CD8-positive, alpha-beta memory T cell (primary cell): ENCODE measurements around the gene ALPK3. TPM values are rescaled to one million over a fixed set of nuclear protein-coding genes. Genes with fewer than 3 reads are reported as not detected.

Source experiments
- CTCF ChIA-PET: fragments of 350-600 bp; sonication (Branson Sonifier 250); formaldehyde crosslinking; loops from one replicate; lab custom pipeline; 2021; ENCODE audit warnings: antibody characterized with exemption; lab: Charles Lee
- POLR2A ChIA-PET: fragments of 350-600 bp; sonication (Branson Sonifier 250); formaldehyde crosslinking; loops from one replicate; lab custom pipeline; 2021; ENCODE audit warnings: antibody characterized with exemption; lab: Charles Lee
- DNase-seq, 5 donors: peaks; one replicate each; pipeline versions ENCODE4 v3.0.0 to v3.0.0-alpha.2; 2020 to 2022; ENCODE audit warnings: mixed read lengths in 1 of 5
- H3K27ac ChIP-seq: one replicate; pipeline ENCODE4 v1.7.0; 2013; ENCODE audit warnings: low read depth, mild to moderate bottlenecking, low read length, moderate library complexity
- H3K27me3 ChIP-seq: 2 replicates; pipeline ENCODE4 v1.7.0; 2013; ENCODE audit warnings: low read length, mild to moderate bottlenecking; ENCODE audit not compliant: insufficient read depth, poor library complexity, severe bottlenecking
- H3K36me3 ChIP-seq: 2 replicates; pipeline ENCODE4 v1.7.0; 2013; ENCODE audit warnings: mild to moderate bottlenecking, low read length, moderate library complexity; ENCODE audit not compliant: insufficient read depth
- H3K4me1 ChIP-seq: 2 replicates; pipeline ENCODE4 v1.7.0; 2013; ENCODE audit warnings: mild to moderate bottlenecking, low read length, moderate library complexity; ENCODE audit not compliant: insufficient read depth
- H3K4me3 ChIP-seq: 2 replicates; pipeline ENCODE4 v1.7.0; 2013; ENCODE audit warnings: mild to moderate bottlenecking, low read length
- H3K9me3 ChIP-seq: 2 replicates; pipeline ENCODE4 v1.7.0; 2013; ENCODE audit warnings: mild to moderate bottlenecking, low read length
- H3K27ac Mint-ChIP-seq, 8 donors: one replicate each; pipeline ENCODE4 v1.8.0; 2020 to 2021; ENCODE audit warnings: mixed read lengths in 8 of 8, mild to moderate bottlenecking in 6 of 8, inconsistent platforms in 3 of 8, moderate library complexity in 3 of 8
- H3K27me3 Mint-ChIP-seq, 2 donors: one replicate each; pipeline ENCODE4 v1.8.0; 2020 to 2021; ENCODE audit warnings: mixed read lengths in 2 of 2, mild to moderate bottlenecking in 1 of 2, moderate library complexity in 1 of 2
- H3K36me3 Mint-ChIP-seq, 3 donors: one replicate each; pipeline ENCODE4 v1.8.0; 2020 to 2021; ENCODE audit warnings: mixed read lengths in 3 of 3, inconsistent platforms in 1 of 3, mild to moderate bottlenecking in 1 of 3
- H3K4me1 Mint-ChIP-seq, 3 donors: one replicate each; pipeline ENCODE4 v1.8.0; 2020 to 2021; ENCODE audit warnings: mixed read lengths in 3 of 3, inconsistent platforms in 1 of 3, mild to moderate bottlenecking in 1 of 3
- H3K4me3 Mint-ChIP-seq, 7 donors: one replicate each; pipeline ENCODE4 v1.8.0; 2020 to 2021; ENCODE audit warnings: mixed read lengths in 7 of 7, mild to moderate bottlenecking in 6 of 7, moderate library complexity in 4 of 7, inconsistent platforms in 2 of 7
- H3K9me3 Mint-ChIP-seq, 5 donors: one replicate each; pipeline ENCODE4 v1.8.0; 2020 to 2022; ENCODE audit warnings: mixed read lengths in 5 of 5, mild to moderate bottlenecking in 3 of 5, moderate library complexity in 2 of 5, inconsistent platforms in 1 of 5
- polyA plus RNA-seq: library from polyadenylated mRNA; unstranded; fragments of 300-500 nt; fragmentation: Illumina TruSeq; gene quantifications from one replicate; pipeline ENCODE4 v1.2.3, GENCODE V29; 2021
- total RNA-seq, 2 experiments: library from RNA; stranded (reverse); gene quantifications; one replicate each; pipeline ENCODE4 v1.2.3, GENCODE V29; 2021

The ALPK3 gene
- total and polyA plus RNA-seq, 3 experiments from 2014 or later, result 0.03 to 0.18 (median 0.07) TPM

DNA sequence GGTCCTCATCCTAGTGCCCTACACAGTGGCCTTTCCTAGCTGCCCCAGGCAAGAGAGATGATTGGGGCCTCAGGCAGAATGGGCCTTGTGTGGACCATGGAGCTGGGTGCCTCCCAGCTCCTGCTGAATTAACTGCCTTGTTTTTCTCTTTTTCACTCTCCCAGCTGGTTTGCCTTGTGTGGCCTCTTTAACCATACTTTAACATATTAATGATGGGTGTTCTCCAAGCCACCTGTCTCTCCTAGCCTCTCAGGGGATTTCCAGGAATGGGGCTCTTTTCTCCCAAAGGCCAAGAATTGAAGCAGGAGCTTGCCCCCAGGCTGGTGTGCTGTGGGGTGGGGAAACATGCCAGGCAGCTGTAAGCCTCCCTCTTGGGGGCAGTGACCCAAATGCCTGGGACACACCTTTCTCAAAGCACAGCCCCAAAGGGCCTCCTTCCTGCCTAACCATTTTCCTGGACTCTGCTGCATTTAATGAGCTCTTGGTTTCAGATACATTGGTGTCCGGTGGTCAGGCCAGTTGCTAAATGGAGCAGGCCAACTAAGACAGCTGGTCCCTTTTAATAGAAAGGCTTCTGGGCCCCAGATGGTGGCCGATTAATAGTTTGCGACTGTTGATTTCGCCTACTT is 5.6 kb downstream of the ALPK3 start:
- Mint-ChIP-seq H3K27me3 (peaks cover 3 to 6% of the 10 kb centered on the region in 2 donors), H3K27ac (no peak overlapping the region), H3K4me1 (peaks cover 2 to 7% (median 6%) of the 10 kb centered on the region in 3 donors), H3K9me3 (no peaks in the 10 kb centered on the region), H3K36me3 (no peaks in the 10 kb centered on the region), H3K4me3 (no peak overlapping the region)
- Histone ChIP-seq H3K9me3 (no peaks in the 10 kb centered on the region), H3K4me1 (peaks cover 8% of the 10 kb centered on the region), H3K4me3 (no peak overlapping the region), H3K36me3 (no peaks in the 10 kb centered on the region), H3K27me3 (no peaks in the 10 kb centered on the region), H3K27ac (no peak overlapping the region)
- ChIA-PET POLR2A (no interaction called here), CTCF (interaction anchor here (1.2 kb wide), 1 partner anchor 106 kb away, joined by 3 read pairs; no protein-coding TSS in a partner anchor)
- no peak for DNase-seq

DNA sequence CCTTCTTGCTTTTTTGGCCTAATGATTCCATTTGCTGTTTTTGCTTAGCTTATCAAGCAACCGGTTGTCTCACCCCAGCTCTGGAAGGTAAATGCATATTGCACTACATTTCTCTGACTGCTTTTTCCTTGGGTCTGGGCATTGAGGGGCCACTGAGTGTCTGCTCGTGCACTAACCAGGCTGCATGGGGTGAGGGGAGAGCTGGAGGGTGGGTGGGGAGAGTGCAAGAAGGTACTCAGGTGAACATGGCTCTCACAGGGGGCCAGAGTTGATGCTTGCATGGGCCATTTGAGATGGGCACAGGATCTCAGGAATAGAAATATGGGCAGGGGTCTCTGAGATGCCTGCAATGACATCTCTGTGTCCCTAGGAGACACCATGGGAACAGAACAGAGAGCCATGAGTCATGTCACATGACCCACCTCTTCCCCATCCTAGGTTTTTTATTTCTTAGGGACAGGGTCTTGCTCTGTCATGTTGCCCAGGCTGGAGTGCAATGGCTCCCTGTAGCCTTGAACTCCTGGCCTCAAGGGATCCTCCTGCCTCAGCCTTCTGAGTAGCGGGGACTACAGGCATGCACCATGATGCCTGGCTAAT is 6.2 kb downstream of the ALPK3 start:
- Histone ChIP-seq H3K36me3 (no peaks in the 10 kb centered on the region), H3K9me3 (no peaks in the 10 kb centered on the region), H3K27me3 (no peaks in the 10 kb centered on the region), H3K27ac (no peak overlapping the region), H3K4me1 (peaks cover 2% of the 10 kb centered on the region), H3K4me3 (no peak overlapping the region)
- no peaks in the 10 kb centered on the region for H3K36me3 Mint-ChIP-seq
- ChIA-PET POLR2A (no interaction called here), CTCF (interaction anchor here (1.2 kb wide), 1 partner anchor 105 kb away, joined by 3 read pairs; no protein-coding TSS in a partner anchor)
- H3K4me3 Mint-ChIP-seq, result no peak overlapping the region
- no peak overlapping the region for H3K27ac Mint-ChIP-seq
- DNase-seq, result no peak
- peaks cover 0 to 1% (median 0%) of the 10 kb centered on the region in 3 donors for H3K4me1 Mint-ChIP-seq
- peaks cover 0 to 2% of the 10 kb centered on the region in 2 donors for H3K27me3 Mint-ChIP-seq
- H3K9me3 Mint-ChIP-seq, result no peaks in the 10 kb centered on the region

DNA sequence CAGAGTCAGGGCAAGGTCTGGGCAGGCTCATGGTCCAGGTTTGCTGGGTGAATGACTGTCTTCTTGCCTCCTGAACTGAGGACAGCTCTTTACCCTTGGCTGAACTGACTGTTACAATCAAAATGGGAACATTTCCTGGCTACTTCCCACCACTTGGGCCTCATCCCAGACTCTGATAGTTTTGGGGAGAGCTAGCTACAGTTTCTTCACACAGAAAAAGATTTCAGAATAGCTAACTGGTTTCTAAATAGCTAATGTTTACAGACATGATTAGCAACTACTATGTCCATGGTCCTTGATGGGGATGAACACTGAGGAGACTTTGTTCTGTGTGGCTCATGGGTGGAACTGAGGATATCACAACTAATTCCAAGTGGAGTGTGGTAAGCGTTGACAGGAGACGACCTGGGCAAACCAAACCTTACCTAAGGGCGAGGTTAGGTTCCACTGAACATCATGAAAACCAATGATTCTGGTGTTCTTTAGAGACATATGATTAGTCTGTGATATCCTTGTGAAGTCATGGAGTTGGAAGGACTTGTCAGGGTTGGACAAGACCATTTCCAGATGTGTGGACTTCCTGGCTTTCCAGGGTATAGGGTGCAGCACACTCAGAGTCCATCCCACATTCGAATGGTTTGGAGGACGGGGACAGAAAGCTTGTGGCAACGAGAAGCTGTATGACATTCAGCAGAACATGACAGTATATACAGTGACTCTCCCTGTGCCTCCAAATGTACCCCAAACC is 7.3 kb downstream of the ALPK3 start:
- Mint-ChIP-seq H3K36me3 (no peaks in the 10 kb centered on the region), H3K4me3 (no peak overlapping the region), H3K27ac (no peak overlapping the region), H3K4me1 (no peaks in the 10 kb centered on the region), H3K27me3 (peaks cover 2 to 4% of the 10 kb centered on the region in 2 donors), H3K9me3 (no peaks in the 10 kb centered on the region)
- Histone ChIP-seq H3K9me3 (no peaks in the 10 kb centered on the region), H3K27me3 (no peaks in the 10 kb centered on the region), H3K36me3 (no peaks in the 10 kb centered on the region), H3K4me3 (no peak overlapping the region), H3K4me1 (no peaks in the 10 kb centered on the region), H3K27ac (no peak overlapping the region)
- POLR2A ChIA-PET, result no interaction called here
- no peak for DNase-seq
- CTCF ChIA-PET, result no interaction called here

DNA sequence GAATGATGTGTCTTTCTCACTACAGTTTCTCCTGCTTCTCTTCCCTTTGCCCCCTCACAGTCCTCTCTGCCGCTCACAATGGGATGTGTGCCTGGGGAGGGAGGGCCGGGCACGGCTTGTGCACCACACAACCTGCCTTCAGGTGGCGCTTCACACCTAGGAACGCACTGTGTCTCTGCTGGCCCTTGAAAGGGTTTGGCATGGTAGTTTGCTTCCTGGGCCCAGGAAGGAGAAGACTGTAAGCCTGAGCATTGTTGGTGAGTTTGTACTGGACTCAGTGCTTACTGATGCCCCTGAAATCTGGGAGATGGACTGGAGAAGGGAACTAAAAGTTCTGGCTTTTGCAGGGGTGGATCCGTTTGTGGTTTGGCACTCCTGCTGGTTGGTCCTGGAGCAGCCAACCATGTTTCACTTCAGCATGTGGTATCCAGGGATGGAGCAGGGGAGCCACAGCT is 9.2 kb downstream of the ALPK3 start:
- H3K36me3 ChIP-seq, result no peaks in the 10 kb centered on the region
- Mint-ChIP-seq H3K9me3 (no peaks in the 10 kb centered on the region), H3K4me1 (no peaks in the 10 kb centered on the region), H3K27me3 (peaks cover 2 to 4% of the 10 kb centered on the region in 2 donors), H3K36me3 (no peaks in the 10 kb centered on the region), H3K4me3 (no peak overlapping the region), H3K27ac (peak overlapping the region in 1 of 8 donors; percentile 40)
- ChIA-PET CTCF (no interaction called here), POLR2A (no interaction called here)
- H3K9me3 ChIP-seq, result no peaks in the 10 kb centered on the region
- no peak for DNase-seq
- no peaks in the 10 kb centered on the region for H3K4me1 ChIP-seq
- no peaks in the 10 kb centered on the region for H3K27me3 ChIP-seq
- no peak overlapping the region for H3K27ac ChIP-seq
- no peak overlapping the region for H3K4me3 ChIP-seq

DNA sequence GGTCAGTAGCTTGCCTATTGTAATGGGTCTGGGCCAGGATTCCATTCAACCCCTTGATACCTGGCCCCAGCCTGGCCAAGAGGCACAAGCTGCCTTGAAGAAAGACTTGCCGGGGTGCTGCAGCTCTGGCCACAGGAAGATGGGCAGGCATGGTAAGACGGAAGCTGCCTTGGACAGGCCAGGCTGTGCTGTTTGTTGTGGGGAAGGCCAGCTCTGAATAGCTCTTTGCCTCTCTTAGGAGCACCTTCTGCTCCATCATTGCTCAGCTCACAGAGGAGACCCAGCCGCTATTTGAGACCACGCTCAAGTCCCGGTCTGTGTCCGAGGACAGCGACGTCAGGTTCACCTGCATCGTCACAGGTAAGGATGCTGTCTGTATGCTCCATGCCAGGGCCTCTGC is 10.1 kb downstream of the ALPK3 start:
- H3K9me3 Mint-ChIP-seq, result no peaks in the 10 kb centered on the region
- Histone ChIP-seq H3K9me3 (no peaks in the 10 kb centered on the region), H3K4me3 (no peak overlapping the region), H3K27ac (no peak overlapping the region), H3K4me1 (no peaks in the 10 kb centered on the region), H3K36me3 (no peaks in the 10 kb centered on the region), H3K27me3 (no peaks in the 10 kb centered on the region)
- peaks cover 1 to 4% of the 10 kb centered on the region in 2 donors for H3K27me3 Mint-ChIP-seq
- ChIA-PET CTCF (no interaction called here), POLR2A (no interaction called here)
- no peaks in the 10 kb centered on the region for H3K36me3 Mint-ChIP-seq
- H3K27ac Mint-ChIP-seq, result no peak overlapping the region
- DNase-seq, result no peak
- no peak overlapping the region for H3K4me3 Mint-ChIP-seq
- H3K4me1 Mint-ChIP-seq, result no peaks in the 10 kb centered on the region

DNA sequence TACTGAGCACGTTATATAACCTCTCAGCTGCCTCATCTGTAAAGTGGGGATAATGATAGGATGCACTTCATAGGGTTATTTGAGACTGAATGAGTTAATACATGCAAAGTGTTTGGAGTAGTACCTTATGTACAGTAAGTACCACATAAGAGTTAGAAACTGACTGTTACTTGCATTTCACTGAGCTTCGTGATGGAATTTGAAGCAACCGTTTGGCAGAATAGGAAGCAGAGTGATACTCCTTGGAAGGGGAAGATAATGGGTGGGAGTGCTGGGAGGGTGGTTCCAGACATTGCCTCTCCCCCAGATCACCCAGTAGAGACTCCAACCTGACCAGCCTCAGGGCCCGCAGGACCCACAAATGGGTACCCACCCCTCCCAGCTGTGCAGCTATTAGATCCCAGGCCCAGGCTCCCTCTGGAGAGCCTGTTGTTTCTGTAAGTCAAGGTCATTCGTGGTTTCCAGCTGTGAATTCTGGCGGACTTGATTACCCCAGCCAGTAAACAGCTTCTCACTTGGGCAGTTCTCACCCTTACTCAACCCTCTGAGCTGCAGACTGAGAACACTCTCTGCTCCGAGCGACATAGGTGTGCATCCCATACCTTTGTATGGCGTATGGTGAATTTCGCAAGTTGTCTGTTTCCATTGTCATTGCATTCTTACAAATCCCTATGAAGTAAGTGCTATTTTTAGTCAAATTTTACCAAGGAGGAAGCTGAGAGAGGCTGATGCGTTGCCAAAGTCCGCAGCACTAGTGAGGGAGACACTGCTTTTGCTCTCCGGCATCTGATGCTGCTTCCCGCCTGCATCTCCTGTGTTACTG is 11.1 kb downstream of the ALPK3 start:
- Mint-ChIP-seq H3K4me3 (no peak overlapping the region), H3K36me3 (no peaks in the 10 kb centered on the region), H3K4me1 (no peaks in the 10 kb centered on the region), H3K27me3 (peaks cover 1 to 4% of the 10 kb centered on the region in 2 donors), H3K9me3 (no peaks in the 10 kb centered on the region), H3K27ac (no peak overlapping the region)
- H3K27me3 ChIP-seq, result no peaks in the 10 kb centered on the region
- ChIA-PET CTCF (no interaction called here), POLR2A (no interaction called here)
- DNase-seq, result no peak
- H3K9me3 ChIP-seq, result no peaks in the 10 kb centered on the region
- no peak overlapping the region for H3K4me3 ChIP-seq
- H3K36me3 ChIP-seq, result no peaks in the 10 kb centered on the region
- no peak overlapping the region for H3K27ac ChIP-seq
- no peaks in the 10 kb centered on the region for H3K4me1 ChIP-seq

DNA sequence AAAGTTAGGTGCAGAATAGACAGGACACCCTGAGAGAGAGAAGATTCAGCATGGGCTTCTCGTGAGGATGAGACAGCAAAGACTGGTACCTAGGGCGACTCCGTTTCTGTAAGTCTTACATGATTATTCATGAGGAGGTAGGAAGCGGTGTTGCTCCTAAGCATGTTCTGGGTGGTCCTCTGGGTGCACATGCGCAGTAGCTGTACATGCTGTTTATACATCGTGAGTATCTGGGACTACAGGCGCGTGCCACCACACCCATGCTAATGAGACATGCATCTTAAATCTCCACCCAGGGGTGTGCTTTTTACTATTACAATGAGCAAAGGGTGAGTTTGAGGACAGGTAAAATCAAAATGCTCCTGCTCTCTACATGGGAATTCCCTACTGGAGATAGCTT is 12.3 kb downstream of the ALPK3 start:
- POLR2A ChIA-PET, result no interaction called here
- Mint-ChIP-seq H3K4me1 (no peaks in the 10 kb centered on the region), H3K4me3 (no peak overlapping the region)

More for the DNA sequence above, 12.3 kb downstream of the ALPK3 start:
- Histone ChIP-seq H3K9me3 (no peaks in the 10 kb centered on the region), H3K36me3 (no peaks in the 10 kb centered on the region), H3K4me1 (no peaks in the 10 kb centered on the region), H3K27me3 (no peaks in the 10 kb centered on the region), H3K27ac (no peak overlapping the region), H3K4me3 (no peak overlapping the region)
- no peak for DNase-seq
- peaks cover 1 to 4% of the 10 kb centered on the region in 2 donors for H3K27me3 Mint-ChIP-seq
- no peaks in the 10 kb centered on the region for H3K9me3 Mint-ChIP-seq
- CTCF ChIA-PET, result no interaction called here
- H3K36me3 Mint-ChIP-seq, result no peaks in the 10 kb centered on the region
- H3K27ac Mint-ChIP-seq, result no peak overlapping the region
